Vagina (tissue), 2 donors: Measurements from ENCODE around the gene FSD1. TPM values are rescaled to one million over a fixed set of nuclear protein-coding genes. Genes with fewer than 3 reads are reported as not detected.

ENCODE experiments used
- DNase-seq, 2 donors: peaks; one replicate each; pipeline ENCODE4 v3.0.0-alpha.2; 2017; ENCODE audit errors: extremely low spot score in 2 of 2
- H3K27ac ChIP-seq: fragments of 200-600 bp; sonication (generic); one replicate; pipeline ENCODE4 v1.5.1; 2019
- H3K27me3 ChIP-seq: fragments of 200-600 bp; sonication (generic); one replicate; pipeline ENCODE4 v1.5.1; 2019
- H3K36me3 ChIP-seq, 2 donors: fragments of 200-600 bp; sonication (generic); one replicate each; pipeline ENCODE4 v1.5.1; 2017 to 2019
- H3K4me1 ChIP-seq: fragments of 200-600 bp; sonication (generic); one replicate; pipeline ENCODE4 v1.5.1; 2019
- H3K4me3 ChIP-seq, 2 donors: fragments of 200-600 bp; sonication (generic); 1 replicate in 1 of 2; 2 replicates in 1 of 2; pipeline ENCODE4 v1.5.1; 2016 to 2019
- H3K9me3 ChIP-seq: fragments of 200-600 bp; sonication (generic); one replicate; pipeline ENCODE4 v1.5.1; 2019
- POLR2A ChIP-seq, 2 donors: fragments of 450-650 bp; IDR thresholded peaks; one replicate each; pipeline ENCODE4 v1.6.1; 2017; ENCODE audit warnings: antibody characterized with exemption in 2 of 2, mild to moderate bottlenecking in 2 of 2, moderate library complexity in 2 of 2
- POLR2AphosphoS5 ChIP-seq, 2 donors: sonication (generic); formaldehyde crosslinking; IDR thresholded peaks; one replicate each; pipeline ENCODE4 v1.9.0; 2017; ENCODE audit warnings: antibody characterized with exemption in 2 of 2, mild to moderate bottlenecking in 2 of 2, low read depth in 1 of 2; ENCODE audit not compliant: insufficient read depth in 1 of 2
- intact Hi-C: fragments of 100-400 bp; cut with DNase I; formaldehyde crosslinking; loops from one replicate; pipeline ENCODE4 v1.15.1; 2023
- total RNA-seq: library from RNA; depleted of rRNA; stranded (reverse); fragments of >200 nt; gene quantifications from one replicate; pipeline ENCODE4 v1.2.3, GENCODE V29; 2016
- TF ChIP-seq, protein P1 (sequence below), 3 experiments: fragments of 450-650 bp in 2 of 3; fragments of 200-600 bp in 1 of 3; sonication (generic) in 1 of 3; IDR thresholded peaks; one replicate each; pipeline ENCODE4 v1.5.1; 2017 to 2019; ENCODE audit warnings: antibody characterized with exemption in 3 of 3, mild to moderate bottlenecking in 2 of 3, moderate library complexity in 2 of 3

The FSD1 gene
- total RNA-seq, 1 donor from 2014 or later = 1.7 TPM

DNA sequence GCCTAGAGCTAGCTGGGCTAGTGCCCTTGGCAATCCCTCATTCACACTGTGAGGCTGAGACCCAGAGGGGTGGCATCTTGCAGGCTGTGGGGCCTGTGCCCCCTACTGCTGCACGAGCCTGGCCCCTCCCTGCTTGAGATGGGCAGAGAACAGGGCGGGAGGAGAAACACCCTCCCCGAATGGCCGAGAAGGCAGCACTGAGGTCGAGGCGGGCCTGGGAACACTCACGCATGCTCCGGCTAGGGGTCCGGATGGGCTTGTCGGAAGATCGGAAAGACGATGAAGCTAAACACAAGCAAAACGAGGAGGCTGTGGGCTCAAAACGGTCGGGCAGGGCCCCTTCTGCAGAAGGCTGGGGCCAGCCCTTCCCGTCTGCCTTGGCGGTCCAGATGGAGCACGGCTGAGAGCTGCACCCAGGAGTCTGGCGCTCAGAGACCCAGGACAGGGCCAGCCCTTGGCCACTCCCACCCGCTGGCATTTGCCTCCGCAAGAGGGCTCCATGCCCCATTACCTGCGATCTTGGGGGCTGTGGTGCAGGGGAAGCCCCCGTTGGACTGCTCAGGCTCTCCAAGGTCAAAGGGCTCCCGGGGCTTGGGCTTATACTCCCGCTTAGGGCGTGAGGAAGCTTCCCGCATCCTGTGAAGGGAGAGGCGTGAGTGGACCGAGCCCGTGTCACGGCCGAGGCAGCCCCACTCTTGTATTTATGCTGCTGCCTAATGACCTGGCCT is 57.9 kb downstream of the FSD1 start:
- Histone ChIP-seq H3K36me3 (peaks cover 0 to 62% of the 10 kb centered on the region in 2 donors), H3K4me1 (peaks cover 4% of the 10 kb centered on the region), H3K9me3 (no peaks in the 10 kb centered on the region), H3K27ac (no peak overlapping the region), H3K27me3 (no peaks in the 10 kb centered on the region), H3K4me3 (no peak overlapping the region)
- no peak for DNase-seq
- no peak for TF ChIP-seq POLR2A (IDR thresholded peaks at IDR 0.05)
- TF ChIP-seq, protein P1, sequence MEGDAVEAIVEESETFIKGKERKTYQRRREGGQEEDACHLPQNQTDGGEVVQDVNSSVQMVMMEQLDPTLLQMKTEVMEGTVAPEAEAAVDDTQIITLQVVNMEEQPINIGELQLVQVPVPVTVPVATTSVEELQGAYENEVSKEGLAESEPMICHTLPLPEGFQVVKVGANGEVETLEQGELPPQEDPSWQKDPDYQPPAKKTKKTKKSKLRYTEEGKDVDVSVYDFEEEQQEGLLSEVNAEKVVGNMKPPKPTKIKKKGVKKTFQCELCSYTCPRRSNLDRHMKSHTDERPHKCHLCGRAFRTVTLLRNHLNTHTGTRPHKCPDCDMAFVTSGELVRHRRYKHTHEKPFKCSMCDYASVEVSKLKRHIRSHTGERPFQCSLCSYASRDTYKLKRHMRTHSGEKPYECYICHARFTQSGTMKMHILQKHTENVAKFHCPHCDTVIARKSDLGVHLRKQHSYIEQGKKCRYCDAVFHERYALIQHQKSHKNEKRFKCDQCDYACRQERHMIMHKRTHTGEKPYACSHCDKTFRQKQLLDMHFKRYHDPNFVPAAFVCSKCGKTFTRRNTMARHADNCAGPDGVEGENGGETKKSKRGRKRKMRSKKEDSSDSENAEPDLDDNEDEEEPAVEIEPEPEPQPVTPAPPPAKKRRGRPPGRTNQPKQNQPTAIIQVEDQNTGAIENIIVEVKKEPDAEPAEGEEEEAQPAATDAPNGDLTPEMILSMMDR (IDR thresholded peaks at IDR 0.05) = no peak
- TF ChIP-seq POLR2AphosphoS5 (IDR thresholded peaks at IDR 0.05; ENCODE audit: insufficient read depth in 1 of 2, low read depth in 1 of 2) = no peak
- intact Hi-C loops = no loop called here

DNA sequence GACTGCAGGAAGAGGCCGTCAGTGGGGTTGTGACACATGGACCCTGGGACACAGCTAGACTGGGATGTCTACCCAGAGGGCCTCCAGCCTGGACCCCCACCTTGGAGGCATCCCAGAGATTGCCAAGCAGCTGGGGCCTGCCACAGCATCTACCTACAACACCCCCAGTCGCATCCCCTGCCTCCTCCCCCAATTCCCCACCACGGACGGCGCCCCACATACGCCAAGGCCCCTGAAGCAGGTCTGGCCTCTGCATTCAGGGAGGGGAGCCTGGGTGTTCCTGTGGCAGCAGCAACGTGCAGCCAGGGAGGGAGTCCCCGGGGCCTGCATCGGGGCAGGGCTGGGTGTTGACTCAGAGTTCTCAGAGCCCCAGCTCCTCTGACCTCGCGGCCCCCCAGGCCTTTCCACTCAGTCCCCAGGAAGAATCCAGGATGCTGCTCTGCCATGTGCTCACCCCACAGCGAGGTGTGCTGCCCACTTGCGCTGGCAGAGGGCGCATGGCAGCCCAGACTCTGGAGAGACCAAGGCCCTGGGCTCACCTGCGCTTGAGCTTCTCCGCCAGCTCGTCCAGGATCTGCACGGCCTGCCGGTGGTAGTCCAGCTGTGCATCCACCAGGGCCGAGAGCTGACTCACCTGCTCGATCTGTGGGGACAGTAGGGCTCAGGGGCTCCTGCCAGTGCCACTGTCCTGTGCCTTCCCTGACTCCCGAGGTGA is 58.6 kb downstream of the FSD1 start:
- Histone ChIP-seq H3K9me3 (no peaks in the 10 kb centered on the region), H3K27ac (no peak overlapping the region), H3K4me3 (no peak overlapping the region), H3K4me1 (peaks cover 11% of the 10 kb centered on the region), H3K27me3 (no peaks in the 10 kb centered on the region), H3K36me3 (peaks cover 0 to 61% of the 10 kb centered on the region in 2 donors)
- DNase-seq = no peak
- intact Hi-C loops = no loop called here
- TF ChIP-seq POLR2AphosphoS5 (IDR thresholded peaks at IDR 0.05; ENCODE audit: insufficient read depth in 1 of 2, low read depth in 1 of 2) (no peak), POLR2A (IDR thresholded peaks at IDR 0.05) (no peak)
- TF ChIP-seq, protein P1 (IDR thresholded peaks at IDR 0.05) = no peak

GRCh38 chr19:4363571-4364304 is 59.3 kb downstream of the FSD1 start:
- Histone ChIP-seq H3K27ac (no peak overlapping the region), H3K4me3 (no peak overlapping the region), H3K4me1 (peaks cover 18% of the 10 kb centered on the region), H3K36me3 (peaks cover 0 to 61% of the 10 kb centered on the region in 2 donors), H3K9me3 (no peaks in the 10 kb centered on the region), H3K27me3 (no peaks in the 10 kb centered on the region)
- TF ChIP-seq, protein P1 (IDR thresholded peaks at IDR 0.05) = no peak
- TF ChIP-seq POLR2AphosphoS5 (IDR thresholded peaks at IDR 0.05; ENCODE audit: insufficient read depth in 1 of 2, low read depth in 1 of 2) (no peak), POLR2A (IDR thresholded peaks at IDR 0.05) (no peak)
- DNase-seq = no peak
- intact Hi-C loops = no loop called here

DNA sequence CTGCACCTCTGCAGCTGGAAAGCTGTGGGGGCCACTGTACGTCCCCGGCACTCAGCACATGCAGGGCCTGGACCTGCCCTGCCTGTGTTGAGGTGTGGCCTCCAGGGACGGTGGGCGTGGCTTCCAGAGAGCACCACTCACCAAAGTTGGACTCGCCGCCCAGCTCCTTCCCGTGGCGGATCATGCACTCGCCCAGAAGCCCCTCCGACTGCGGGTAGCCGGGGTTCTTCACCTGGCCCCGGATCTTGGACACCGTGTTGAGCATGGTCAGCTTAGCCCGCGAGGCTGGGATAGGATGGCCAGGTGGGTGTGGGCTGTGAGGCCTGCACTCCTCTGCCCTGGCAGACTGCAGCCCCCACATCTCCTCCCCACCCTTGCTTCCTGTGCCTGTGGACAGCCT is 60.9 kb downstream of the FSD1 start:
- Histone ChIP-seq H3K4me1 (peaks cover 35% of the 10 kb centered on the region), H3K36me3 (peaks cover 0 to 54% of the 10 kb centered on the region in 2 donors), H3K27ac (no peak overlapping the region), H3K4me3 (no peak overlapping the region), H3K9me3 (no peaks in the 10 kb centered on the region), H3K27me3 (no peaks in the 10 kb centered on the region)
- TF ChIP-seq POLR2A (IDR thresholded peaks at IDR 0.05) = no peak
- TF ChIP-seq, protein P1 (IDR thresholded peaks at IDR 0.05) = no peak
- no peak for TF ChIP-seq POLR2AphosphoS5 (IDR thresholded peaks at IDR 0.05; ENCODE audit: insufficient read depth in 1 of 2, low read depth in 1 of 2)
- DNase-seq = no peak
- intact Hi-C loops = no loop called here
